ENCODE measurements around the gene TPGS1. TPM values are rescaled to one million over a fixed set of nuclear protein-coding genes. Genes with fewer than 3 reads are reported as not detected.

The TPGS1 gene
- total RNA-seq, 1 experiment from 2014 or later: 11.5 TPM

DNA sequence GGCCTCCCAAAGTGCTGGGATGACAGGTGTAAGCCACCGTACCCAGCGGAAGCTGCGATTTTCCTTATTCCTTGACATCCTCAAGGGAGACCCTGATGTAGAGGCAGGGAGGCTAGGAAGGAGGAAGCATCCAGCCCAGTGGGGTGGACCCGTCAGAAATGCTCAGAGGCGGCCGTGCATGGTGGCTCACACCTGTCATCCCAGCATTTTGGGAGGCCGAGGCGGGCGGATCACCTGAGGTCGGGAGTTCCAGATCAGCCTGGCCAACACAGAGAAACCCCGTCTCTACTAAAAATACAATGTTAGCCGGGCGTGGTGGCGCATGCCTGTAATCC is 48.1 kb downstream of the TPGS1 start:
- POLR2A ChIA-PET: interaction anchor here (0.6 kb wide), 1 partner anchor 714 kb away, joined by 8 read pairs; no protein-coding TSS in a partner anchor
- BruUV-seq (replicated peaks): no TSS peak
- Histone ChIP-seq H3K4me3 (ENCODE audit: low read depth, low read length) (no peak overlapping the region), H3K4me1 (peaks cover 4% of the 10 kb centered on the region; the same call in 1 of the 2 replicates), H3K9me3 (no peaks in the 10 kb centered on the region), H3K27me3 (replicated peaks; ENCODE audit: control insufficient read depth, insufficient read depth, low read length) (no peaks in the 10 kb centered on the region), H3K36me3 (ENCODE audit: control insufficient read depth, insufficient read depth, low read length) (no peaks in the 10 kb centered on the region)
- TF ChIP-seq, protein P1, sequence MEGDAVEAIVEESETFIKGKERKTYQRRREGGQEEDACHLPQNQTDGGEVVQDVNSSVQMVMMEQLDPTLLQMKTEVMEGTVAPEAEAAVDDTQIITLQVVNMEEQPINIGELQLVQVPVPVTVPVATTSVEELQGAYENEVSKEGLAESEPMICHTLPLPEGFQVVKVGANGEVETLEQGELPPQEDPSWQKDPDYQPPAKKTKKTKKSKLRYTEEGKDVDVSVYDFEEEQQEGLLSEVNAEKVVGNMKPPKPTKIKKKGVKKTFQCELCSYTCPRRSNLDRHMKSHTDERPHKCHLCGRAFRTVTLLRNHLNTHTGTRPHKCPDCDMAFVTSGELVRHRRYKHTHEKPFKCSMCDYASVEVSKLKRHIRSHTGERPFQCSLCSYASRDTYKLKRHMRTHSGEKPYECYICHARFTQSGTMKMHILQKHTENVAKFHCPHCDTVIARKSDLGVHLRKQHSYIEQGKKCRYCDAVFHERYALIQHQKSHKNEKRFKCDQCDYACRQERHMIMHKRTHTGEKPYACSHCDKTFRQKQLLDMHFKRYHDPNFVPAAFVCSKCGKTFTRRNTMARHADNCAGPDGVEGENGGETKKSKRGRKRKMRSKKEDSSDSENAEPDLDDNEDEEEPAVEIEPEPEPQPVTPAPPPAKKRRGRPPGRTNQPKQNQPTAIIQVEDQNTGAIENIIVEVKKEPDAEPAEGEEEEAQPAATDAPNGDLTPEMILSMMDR (IDR thresholded peaks at IDR 0.05; ENCODE audit: insufficient read depth in 1 of 2, low read depth in 1 of 2, low read length in 1 of 2, severe bottlenecking in 1 of 2, unreplicated experiment in 1 of 2): no peak
- no peak for DNase-seq
- H3K27me3 Mint-ChIP-seq (ENCODE audit: insufficient read depth, unreplicated experiment): no peaks in the 10 kb centered on the region
- no peaks in the 10 kb centered on the region for H3K9me3 Mint-ChIP-seq (ENCODE audit: unreplicated experiment)
- no peak overlapping the region for H3K27ac Mint-ChIP-seq (ENCODE audit: unreplicated experiment)
- H3K4me1 Mint-ChIP-seq (ENCODE audit: low read depth, unreplicated experiment): peaks cover 9% of the 10 kb centered on the region
- no peak overlapping the region for H3K4me3 Mint-ChIP-seq (ENCODE audit: unreplicated experiment)
- intact Hi-C loops (cut with micrococcal nuclease; ENCODE audit: unreplicated experiment): no loop called here
- H3K36me3 Mint-ChIP-seq (ENCODE audit: insufficient read depth, unreplicated experiment): peaks cover 18% of the 10 kb centered on the region
- CTCF ChIA-PET: interaction anchor here (0.6 to 0.8 kb wide), 4 partner anchors 16 to 338 kb away, joined by 3 to 9 read pairs (median 4); partner anchors contain the start of genes MED16 and RNU6-9

DNA sequence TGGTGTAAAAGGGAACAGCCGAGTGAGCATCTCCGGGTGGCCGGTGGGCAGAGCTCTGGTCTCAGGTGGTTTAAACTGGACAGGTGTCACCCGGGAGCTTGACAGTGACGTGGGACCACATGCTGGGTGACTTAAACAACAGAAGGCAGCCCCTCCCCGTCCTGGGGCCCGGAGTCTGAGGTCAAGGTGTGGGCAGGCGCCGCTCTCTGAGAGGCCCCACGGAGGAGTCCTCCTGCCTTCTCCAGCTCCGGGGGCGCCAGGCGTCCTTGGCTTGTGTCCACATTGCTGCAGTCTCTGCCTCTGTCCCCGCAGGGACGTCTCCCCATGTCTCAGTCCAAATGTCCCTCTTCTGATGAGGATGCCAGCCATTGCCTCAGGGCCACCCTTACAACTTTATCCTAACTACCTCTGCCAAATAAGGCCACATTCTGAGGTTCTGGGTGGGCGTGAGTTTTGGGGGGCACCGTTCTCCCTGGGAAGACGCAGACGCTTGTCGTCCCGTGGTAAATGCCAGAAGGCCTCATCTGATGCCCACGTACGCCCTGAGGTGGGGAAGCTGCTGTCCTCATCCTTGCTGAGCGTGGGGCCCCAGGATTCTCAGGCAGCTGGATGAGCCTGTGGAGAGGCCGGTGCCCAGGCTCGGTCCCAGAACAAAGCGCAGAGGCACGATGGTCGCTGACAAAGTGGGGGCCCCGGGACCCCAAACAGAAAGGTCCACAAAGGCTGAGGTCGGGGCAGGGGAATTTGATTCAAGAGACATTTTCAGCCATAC is 49.5 kb downstream of the TPGS1 start:
- H3K36me3 Mint-ChIP-seq (ENCODE audit: insufficient read depth, unreplicated experiment): peaks cover 12% of the 10 kb centered on the region
- H3K27me3 Mint-ChIP-seq (ENCODE audit: insufficient read depth, unreplicated experiment): no peaks in the 10 kb centered on the region
- no peak overlapping the region for H3K4me3 Mint-ChIP-seq (ENCODE audit: unreplicated experiment)
- DNase-seq: no peak
- Histone ChIP-seq H3K4me1 (peaks cover 4% of the 10 kb centered on the region; the same call in 1 of the 2 replicates), H3K4me3 (ENCODE audit: low read depth, low read length) (no peak overlapping the region), H3K9me3 (no peaks in the 10 kb centered on the region), H3K27me3 (replicated peaks; ENCODE audit: control insufficient read depth, insufficient read depth, low read length) (no peaks in the 10 kb centered on the region), H3K36me3 (ENCODE audit: control insufficient read depth, insufficient read depth, low read length) (no peaks in the 10 kb centered on the region)
- TF ChIP-seq, protein P1 (IDR thresholded peaks at IDR 0.05; ENCODE audit: insufficient read depth in 1 of 2, low read depth in 1 of 2, low read length in 1 of 2, severe bottlenecking in 1 of 2, unreplicated experiment in 1 of 2): no peak
- BruUV-seq (replicated peaks): no TSS peak
- POLR2A ChIA-PET: no interaction called here
- intact Hi-C loops (cut with micrococcal nuclease; ENCODE audit: unreplicated experiment): no loop called here
- CTCF ChIA-PET: no interaction called here
- no peak overlapping the region for H3K27ac Mint-ChIP-seq (ENCODE audit: unreplicated experiment)
- no peaks in the 10 kb centered on the region for H3K9me3 Mint-ChIP-seq (ENCODE audit: unreplicated experiment)
- peaks cover 2% of the 10 kb centered on the region for H3K4me1 Mint-ChIP-seq (ENCODE audit: low read depth, unreplicated experiment)

DNA sequence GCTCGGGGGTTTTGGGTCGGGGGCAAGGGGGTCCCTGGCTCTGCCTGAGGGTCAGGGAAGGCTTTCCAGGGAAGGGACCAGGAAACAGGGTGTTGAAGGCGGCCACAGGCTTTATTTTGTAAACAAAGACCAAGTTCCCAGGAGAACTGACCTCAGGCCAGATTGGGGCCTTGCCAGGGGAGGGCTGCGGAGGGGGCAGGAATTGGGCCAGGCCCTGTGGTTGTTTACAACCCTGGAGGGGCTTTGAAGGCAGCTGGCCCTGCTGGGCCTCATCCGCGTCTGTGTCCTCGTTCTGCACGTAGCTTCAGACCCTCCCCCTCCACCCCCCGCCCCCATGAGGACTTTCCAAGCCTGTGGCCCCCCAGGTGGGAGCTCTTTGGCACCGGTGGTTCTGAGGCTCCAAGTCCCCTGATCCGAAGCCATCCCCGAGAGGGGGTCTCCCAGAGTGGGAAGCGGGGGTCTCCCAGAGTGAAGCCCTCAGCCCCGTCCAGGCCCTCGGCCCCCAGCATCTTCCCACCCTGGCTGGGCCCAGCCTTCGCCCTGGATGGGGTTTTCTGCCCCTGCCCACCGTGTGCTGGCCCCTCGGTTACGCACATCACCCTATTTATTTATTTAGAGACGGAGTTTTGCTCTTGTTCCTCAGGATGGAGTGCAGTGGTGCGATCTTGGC is 51.6 kb downstream of the TPGS1 start:
- intact Hi-C loops (cut with micrococcal nuclease; ENCODE audit: unreplicated experiment): no loop called here
- peaks cover 6% of the 10 kb centered on the region for H3K36me3 Mint-ChIP-seq (ENCODE audit: insufficient read depth, unreplicated experiment)
- H3K4me1 Mint-ChIP-seq (ENCODE audit: low read depth, unreplicated experiment): no peaks in the 10 kb centered on the region
- POLR2A ChIA-PET: no interaction called here
- H3K9me3 ChIP-seq: no peaks in the 10 kb centered on the region
- no peak overlapping the region for H3K27ac Mint-ChIP-seq (ENCODE audit: unreplicated experiment)
- H3K4me3 ChIP-seq (ENCODE audit: low read depth, low read length): no peak overlapping the region
- BruUV-seq (replicated peaks): no TSS peak
- H3K27me3 Mint-ChIP-seq (ENCODE audit: insufficient read depth, unreplicated experiment): no peaks in the 10 kb centered on the region
- H3K9me3 Mint-ChIP-seq (ENCODE audit: unreplicated experiment): no peaks in the 10 kb centered on the region
- peaks cover 4% of the 10 kb centered on the region; the same call in 1 of the 2 replicates for H3K4me1 ChIP-seq
- H3K27me3 ChIP-seq (replicated peaks; ENCODE audit: control insufficient read depth, insufficient read depth, low read length): no peaks in the 10 kb centered on the region
- no peaks in the 10 kb centered on the region for H3K36me3 ChIP-seq (ENCODE audit: control insufficient read depth, insufficient read depth, low read length)
- no peak overlapping the region for H3K4me3 Mint-ChIP-seq (ENCODE audit: unreplicated experiment)
- CTCF ChIA-PET: no interaction called here
- DNase-seq: no peak
- TF ChIP-seq, protein P1 (IDR thresholded peaks at IDR 0.05; ENCODE audit: insufficient read depth in 1 of 2, low read depth in 1 of 2, low read length in 1 of 2, severe bottlenecking in 1 of 2, unreplicated experiment in 1 of 2): no peak
